GM12875 (cell line): ENCODE measurements around the gene C14orf93.

Experiments used
- H3K4me3 ChIP-seq: one replicate; pipeline ENCODE4 v1.5.1; 2011; ENCODE audit warnings: low read depth, low read length, control low read depth
- CTCF ChIP-seq: IDR thresholded peaks from 2 replicates; pipeline ENCODE4 v1.5.1; 2011; ENCODE audit warnings: low read depth, mild to moderate bottlenecking, control low read depth, inconsistent platforms, low read length, moderate library complexity, borderline replicate concordance; ENCODE audit not compliant: insufficient read depth

The C14orf93 gene

GRCh38 chr14:23049011-23049410, 39.1 kb upstream of the C14orf93 start:
- H3K4me3 ChIP-seq = no peak overlapping the region
- TF ChIP-seq CTCF = no peak

DNA sequence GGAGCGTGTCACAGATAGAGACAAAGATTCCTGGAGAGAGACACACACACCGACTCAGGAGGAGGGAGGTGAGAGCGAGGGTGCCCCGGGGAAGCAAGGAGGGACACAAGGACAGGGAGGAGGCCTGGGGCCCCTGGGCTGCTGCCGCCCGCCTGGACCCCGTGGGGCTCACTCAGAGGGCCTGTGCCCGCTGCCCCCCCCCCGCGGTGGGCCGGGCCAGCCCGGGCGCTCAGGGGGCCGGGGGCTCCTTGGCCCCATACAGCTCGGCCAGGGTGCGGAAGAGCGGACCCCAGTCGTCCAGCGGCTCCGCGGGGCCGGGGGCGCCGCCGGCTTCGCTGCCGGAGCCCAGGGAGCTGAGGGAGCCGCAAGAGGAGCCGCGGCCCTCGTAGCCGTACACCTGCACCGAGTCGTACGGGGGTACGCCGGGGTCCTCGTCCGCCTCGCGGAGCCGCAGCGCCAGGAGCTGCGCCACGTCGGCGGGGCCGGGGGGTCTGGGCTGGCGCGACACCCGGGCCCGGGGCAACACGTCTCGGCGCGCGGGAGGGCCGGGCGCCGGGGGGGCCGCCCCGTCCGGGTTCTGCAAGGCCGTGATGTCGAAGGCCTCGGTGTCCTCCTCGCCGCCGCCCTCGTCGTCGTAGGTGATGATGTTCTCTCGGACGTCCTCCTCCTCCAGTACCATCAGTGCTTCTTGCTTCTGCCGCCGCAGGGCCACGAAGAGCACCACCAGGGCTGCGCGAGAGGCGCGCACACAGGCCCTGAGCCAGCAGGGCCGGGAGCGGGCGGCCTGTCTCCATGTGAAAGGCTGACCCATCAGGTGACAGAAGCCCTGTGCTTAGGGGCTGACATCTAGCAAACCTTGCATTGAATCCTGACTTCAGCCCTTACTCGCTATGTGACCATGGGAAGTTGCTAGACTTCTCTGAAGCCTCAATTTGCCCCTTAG, 38.1 kb upstream of the C14orf93 start:
- TF ChIP-seq CTCF = no peak
- H3K4me3 ChIP-seq = no peak overlapping the region

DNA sequence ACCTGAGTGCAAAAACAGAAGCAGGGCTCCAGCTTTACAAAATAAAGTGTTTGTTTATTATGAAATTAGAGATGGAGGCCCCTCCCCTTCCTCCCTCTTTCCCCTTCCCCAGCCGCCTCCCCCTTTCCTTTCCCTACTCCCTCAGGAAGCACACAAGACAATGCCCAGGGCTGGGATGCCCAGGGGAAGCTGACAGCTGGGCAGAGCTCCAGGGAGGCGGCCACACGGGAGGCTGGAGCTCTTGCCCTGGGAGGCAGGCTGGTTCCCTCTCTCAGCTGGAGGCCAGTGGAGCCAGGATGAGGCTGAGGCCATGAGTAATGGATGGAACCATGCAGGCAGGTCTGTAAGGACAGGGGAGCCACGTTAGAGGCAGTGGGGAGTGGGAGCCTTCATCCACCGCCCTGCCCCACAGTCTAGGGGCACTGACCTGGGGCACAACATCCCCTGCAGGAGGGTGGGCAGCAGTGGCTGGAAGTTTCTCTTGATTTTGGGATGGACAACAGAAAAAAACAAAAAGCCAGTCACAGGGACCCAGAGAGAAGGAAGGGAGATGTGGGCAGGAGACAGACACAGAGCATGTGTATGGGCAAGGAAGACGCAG, 37.2 kb upstream of the C14orf93 start:
- H3K4me3 ChIP-seq = no peak overlapping the region
- TF ChIP-seq CTCF = no peak

DNA sequence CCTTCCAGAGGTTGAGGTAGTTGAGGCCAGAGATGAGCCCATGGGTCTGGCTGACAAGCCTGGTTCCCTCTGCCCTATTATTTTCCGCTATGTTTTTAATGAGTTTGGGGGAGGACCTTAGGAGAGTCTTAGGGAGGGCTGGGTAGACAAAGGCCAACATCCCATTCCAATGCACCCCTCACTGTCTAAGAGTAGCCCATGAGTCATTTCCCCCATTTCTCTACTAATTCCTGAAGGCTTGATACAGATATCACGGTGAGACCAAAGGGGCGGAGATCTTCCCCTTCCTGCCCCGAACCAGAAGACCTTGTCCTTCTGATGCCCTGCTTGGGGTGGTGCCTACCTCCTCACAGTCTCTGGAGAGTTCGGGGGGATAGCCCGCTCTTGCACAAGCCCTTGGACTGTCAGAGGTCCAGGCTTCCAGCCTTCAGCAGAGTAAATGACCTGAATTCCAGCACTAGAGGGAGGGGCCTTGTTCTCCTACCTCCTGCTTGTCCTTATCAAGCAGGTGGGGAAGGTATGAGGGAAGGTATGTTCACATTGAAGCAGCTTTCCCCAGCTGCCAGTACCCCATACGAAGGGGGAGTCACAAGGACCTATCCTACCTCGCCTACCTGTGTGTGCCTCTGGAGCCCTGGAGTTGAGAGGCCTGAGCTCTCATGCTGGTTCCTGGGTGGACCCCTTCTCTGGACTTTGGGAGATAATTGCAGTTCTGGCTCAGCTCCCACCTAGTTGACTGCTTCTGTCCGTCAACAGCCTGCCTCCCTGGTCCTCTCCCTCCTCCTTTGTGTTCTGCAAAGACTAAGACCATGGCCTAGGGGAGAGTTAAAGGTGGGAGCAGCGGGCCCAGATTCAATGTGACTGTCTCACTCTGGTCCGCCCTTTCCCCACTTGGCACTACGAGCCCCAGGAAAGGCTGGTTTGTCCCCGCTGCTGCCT, 35.7 kb upstream of the C14orf93 start:
- no peak for TF ChIP-seq CTCF
- no peak overlapping the region for H3K4me3 ChIP-seq

DNA sequence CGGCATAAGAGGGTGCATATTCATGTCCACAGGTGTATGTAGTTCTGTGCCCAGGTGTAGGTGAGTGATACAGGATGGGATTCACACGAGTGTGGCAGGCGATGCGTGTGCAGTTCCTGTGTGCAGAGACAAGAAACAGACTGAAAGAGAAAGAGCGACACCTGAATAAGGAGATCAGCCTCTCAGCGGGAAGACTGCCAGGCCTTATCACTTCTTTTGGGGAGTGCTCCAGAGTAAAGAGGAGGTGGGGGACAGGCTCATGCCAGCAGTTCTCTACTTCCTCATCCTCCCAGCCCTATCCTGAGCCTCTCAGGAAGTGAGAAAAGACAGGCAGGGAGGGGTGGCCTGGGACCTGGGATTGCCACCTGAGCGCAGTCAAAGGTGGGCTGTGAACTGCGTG, 34.9 kb upstream of the C14orf93 start:
- no peak overlapping the region for H3K4me3 ChIP-seq
- no peak for TF ChIP-seq CTCF

DNA sequence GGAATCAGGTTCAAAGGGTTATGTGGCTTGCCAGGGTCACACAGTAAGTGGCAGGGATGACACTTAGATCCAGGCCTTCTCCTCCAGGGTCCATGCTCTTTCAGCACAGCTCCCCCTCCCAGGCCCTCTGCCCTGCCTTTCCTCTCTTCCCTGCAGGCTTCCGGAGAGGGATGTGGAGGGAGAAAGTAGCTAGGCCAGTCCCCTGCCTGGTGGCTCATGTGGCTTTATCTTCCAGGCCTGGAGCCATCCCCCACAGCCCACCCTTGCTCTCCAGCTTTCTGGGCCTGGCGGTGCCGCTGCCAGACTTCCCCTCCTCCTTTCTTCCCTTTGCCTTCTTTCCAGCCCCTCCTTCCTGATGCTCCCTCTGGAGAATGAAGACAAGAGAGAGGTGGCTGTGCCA, 33.8 kb upstream of the C14orf93 start:
- H3K4me3 ChIP-seq = no peak overlapping the region
- no peak for TF ChIP-seq CTCF
